NOMO-1 treated with dmso at 0.1 percent for 144 hours (cell line): ENCODE data around the gene A2M.
"Not testable (repeated sequence)": the region's sequence is repeated elsewhere in the genome, so short reads cannot be mapped to it uniquely, and the experiment has no call there.

Source experiments
- DNase-seq: peaks from one replicate; lab custom pipeline; 2025; ENCODE audit not compliant: unreplicated experiment; lab: John Stamatoyannopoulos, UW

The A2M gene

DNA sequence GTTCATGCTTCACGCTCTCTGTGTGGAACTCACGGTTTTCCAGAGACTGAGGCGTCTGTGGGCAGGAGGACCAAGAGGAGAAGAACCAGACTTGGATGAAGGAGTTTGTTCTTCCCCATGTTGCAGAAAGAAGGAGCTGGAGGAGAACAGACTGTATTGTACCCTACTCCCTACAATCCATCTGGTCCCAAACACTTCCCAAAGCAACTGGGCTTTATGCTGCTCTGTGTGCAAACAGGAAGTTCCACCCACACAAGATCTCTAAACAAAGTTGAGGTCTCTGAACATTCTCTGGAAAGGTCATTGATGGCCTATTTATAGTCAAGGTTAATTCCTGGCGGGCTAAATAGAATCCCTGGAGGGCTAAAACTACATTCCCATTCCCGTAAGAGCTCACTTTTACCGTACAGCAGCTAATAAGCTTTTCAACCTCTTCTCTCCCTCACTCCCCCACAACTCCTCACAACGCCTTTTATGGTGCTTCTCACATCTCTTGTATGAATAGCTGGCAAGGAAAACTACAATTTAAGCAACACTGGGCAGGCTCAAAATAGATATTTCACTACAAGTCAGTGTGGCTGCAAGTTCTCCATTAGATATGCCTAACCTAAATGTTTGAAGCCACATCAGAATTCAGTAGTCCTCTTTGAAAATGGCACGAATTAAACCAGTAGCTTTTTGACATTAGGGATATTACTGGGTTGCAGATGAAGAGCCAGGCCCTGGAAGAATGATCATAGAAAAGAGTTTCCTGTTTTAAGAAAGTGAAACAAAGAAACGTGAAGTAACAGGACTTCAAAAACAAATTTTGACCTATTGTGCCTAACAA, at the start of gene A2M:
TSS of gene A2M (minus strand) at position 189 of the 829 bp plus-strand sequence. CDS start at position 119, 70 bp downstream.
- DNase-seq = no peak

GRCh38 chr12:9163392-9163791, 47.7 kb upstream of the A2M start:
- DNase-seq = no peak

- DNase-seq = no peak
Measured at GRCh38 chr12:9156119-9156518, 40.4 kb upstream of the A2M start.

GRCh38 chr12:9149372-9149771, 33.7 kb upstream of the A2M start:
- DNase-seq = no peak

DNA sequence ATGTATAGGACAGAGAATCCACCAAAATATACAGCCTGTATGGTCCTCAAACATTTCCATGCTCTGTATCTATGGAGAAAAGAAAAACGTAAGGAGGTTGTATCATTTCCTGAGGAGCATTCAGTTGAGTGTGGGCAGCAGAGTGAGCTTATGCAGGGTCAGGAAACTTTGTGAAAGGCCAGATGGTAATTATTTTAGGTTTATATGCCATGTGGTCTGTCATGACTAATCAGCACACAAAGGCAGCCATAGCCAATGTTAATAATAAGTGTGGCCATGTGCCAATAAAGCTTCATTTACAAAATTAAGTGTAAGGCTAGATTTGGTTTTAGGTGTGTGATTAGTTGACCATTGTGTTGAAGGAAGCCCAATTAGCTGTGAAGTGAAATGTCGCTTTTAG, 33.2 kb upstream of the A2M start:
- no peak for DNase-seq

DNA sequence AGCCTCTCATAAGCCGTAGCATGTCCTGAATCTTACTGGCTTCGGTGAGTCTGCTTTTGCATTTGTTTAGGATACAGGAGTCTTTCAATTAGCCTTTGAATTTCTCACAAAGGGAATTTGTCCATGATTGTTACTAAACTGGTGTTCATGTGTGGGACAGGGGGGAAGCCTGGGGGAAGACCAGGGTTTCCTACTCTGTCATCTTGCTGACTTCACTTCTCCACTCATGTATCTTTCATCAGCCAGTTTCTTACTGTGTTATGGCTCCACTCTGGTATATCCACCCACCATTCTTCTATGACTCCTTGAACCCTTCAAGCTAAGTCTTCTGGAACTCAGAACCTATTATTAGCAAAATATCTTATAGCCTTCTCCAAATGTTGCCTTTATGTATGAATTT, 31.7 kb upstream of the A2M start:
- no peak for DNase-seq

DNA sequence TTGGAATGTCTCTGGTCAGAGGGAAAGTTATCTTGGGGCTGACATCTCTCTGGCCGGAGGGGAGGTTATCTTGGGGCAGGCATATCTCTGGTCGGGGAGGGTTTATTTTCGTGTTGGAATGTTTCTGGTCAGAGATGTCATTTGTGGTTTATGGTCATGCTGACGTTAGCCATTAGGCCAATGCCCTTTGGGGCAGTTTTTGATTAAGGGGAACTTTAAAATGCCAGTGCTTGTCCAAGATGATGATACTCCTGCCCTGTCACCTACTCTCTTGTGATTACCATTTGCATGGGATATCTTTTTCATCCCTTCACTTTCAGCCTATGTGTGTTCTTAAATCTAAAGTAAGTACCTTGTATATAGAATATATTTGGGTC, 29.0 kb upstream of the A2M start:
- no peak for DNase-seq

- no peak for DNase-seq
Measured at GRCh38 chr12:9143929-9144729, 28.4 kb upstream of the A2M start.

DNA sequence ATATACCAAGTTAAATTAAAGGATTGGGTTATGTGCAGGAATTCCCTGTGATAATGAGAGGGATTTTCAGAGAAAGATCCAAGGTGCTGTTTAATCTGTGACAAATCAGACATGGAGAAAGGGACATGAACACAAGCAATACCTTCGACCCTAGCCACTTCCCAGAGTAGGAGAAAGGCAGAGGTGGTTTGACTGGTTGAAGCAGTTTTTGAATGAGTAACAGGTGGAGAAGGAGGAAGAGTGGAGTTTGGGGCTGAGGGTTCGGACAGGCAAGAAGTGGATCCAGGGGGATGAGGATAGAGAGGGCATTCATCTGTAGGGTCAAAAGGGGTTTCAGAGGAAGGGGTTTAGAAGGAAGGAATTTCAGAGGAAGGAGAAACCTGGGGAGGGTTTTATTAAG, 27.4 kb upstream of the A2M start:
- no peak for DNase-seq

- not testable (repeated sequence) for DNase-seq
Measured at GRCh38 chr12:9139588-9140290, 24.0 kb upstream of the A2M start.

GRCh38 chr12:9135903-9136310, 20.2 kb upstream of the A2M start:
- no peak for DNase-seq

DNA sequence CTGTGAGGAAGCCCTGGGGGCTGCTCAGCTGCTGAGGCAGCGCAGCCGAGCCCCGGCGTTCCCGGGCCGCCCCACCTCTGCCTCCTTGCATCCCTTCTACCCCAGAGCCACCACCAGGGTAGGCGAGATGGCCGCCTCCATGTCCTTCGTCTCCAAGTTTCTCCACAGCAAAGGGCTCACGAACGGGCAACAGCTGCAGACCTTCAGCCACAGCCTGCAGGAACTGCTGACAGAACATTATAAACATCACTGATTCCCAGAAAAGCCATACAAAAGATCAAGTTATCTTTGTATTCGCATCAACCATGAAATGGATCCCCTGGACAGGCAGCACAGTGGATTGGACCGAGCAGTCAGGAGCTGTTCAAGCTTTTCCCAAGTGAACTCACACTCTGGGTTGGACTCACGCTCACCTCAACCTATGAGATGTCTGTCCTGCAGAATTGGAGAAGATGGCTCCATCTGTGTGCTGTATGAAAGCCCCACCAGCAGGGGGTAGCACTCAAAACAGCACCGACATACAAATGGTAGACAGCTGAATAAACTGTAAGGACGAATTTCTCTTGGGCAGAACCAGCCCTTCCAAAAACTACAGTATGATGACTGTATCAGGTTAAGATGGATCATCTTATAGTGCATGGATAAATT, 19.4 kb upstream of the A2M start:
- no peak for DNase-seq

DNA sequence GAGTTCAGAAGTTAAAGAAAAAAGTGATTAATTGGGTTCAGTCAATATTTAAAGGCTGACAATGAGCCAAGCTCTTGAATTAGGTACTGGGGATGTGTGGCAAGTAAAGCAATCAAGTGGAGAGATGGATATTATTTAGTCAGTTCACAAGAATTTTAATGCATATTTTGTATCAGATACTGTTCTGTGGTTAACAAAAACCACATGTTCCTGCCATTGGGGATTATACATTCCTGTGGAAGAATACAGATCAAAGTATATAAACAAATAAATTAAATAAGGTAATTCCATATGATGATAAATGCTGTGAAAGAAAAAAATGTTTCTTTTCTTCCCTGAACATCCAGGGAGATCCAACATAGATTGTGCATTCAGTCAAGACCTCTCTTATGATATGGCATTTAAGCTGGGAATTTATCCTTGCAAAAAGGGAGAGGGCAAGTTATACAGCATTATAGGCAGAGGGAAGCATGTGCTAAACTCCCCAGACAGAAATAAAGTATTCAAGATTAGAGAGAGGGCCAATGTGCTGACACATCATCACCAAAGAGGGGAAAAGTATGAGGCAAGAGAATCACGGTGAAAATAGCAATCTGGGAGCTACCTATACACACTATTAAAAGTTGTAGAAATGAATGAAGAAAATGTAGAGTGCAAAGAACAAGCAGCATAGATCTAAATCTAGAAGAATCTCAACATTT, 17.6 kb upstream of the A2M start:
- no peak for DNase-seq

DNA sequence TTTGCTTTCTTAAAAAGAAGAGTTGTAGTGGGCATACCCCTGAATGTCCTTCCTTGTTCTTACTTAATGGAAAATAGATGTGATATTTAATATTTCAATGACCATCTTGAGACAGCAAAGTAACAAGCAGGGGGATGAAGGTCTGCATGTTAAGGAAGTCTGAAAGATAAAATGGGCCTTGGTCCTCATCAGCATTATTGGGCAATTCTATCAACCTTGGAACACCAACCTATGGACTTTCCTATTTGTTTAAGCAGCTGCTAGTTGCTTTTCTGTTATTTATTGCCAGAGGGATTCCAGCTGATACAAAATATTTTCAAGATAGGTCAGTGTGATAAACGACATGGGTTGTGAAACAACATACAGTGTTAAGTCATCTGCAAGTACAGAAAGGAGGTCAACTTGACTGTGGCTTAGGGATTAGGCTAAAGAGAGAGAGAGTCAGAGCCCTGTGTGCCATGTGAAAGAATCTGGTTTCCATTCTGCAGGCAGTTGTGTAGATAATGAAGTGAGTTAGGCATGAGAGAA, 16.4 kb upstream of the A2M start:
- no peak for DNase-seq

- DNase-seq = no peak
Measured at GRCh38 chr12:9130244-9130643, 14.5 kb upstream of the A2M start.

DNA sequence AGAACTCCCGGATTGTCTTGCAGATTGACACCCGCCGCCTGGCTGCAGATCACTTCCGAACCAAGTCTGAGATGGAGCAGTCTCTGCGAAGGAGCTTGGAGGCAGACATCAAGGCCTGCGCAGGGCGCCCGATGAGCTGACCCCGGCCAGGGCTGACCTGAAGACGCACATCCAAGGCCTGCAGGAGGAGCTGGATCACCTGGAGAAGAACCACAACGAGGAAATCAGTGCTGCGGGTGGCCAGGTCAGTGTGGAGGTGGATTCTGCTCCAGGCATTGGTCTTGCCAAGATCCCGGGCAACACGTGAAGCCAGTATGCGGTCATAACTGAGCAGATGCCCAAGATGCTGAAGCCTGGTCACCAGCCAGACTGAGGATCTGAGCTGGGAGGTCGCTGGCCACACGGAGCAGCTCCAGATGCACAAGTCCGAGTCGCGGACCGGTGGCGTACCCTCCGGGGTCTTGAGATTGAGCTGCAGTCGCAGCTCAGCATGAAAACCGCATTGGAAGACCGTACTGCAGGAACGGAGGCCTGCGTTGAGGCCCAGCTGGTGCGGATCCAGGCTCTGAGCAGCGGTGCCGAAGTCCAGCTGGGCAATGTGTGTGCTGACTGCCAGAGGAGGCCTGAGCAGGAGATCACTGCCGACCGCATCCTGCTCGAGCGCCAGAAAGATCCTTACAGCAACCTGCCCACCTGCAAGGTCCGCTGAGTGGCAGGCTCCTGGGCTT, 12.4 kb upstream of the A2M start:
- DNase-seq = no peak

DNA sequence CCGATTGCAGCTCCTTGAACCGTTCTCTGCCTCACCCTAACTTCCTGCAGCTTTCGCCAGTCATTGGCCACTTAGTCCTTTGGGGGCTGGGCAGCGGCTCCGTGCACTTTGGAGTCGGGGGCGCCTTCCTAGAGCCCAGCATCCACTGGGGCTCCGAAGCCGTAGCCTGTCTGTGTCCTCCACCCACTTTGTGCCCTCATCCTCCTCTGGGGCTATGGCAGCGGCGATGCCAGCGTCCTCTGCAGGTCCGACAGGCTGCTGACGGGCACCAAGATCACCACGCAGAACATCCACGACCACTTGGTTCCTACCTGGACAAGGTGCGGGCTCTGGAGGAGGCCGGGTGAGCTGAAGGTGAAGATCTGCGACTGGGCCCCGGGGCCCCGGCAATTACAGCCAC, 11.8 kb upstream of the A2M start:
- DNase-seq = no peak

GRCh38 chr12:9124383-9125031, 8.8 kb upstream of the A2M start:
- DNase-seq = no peak

DNA sequence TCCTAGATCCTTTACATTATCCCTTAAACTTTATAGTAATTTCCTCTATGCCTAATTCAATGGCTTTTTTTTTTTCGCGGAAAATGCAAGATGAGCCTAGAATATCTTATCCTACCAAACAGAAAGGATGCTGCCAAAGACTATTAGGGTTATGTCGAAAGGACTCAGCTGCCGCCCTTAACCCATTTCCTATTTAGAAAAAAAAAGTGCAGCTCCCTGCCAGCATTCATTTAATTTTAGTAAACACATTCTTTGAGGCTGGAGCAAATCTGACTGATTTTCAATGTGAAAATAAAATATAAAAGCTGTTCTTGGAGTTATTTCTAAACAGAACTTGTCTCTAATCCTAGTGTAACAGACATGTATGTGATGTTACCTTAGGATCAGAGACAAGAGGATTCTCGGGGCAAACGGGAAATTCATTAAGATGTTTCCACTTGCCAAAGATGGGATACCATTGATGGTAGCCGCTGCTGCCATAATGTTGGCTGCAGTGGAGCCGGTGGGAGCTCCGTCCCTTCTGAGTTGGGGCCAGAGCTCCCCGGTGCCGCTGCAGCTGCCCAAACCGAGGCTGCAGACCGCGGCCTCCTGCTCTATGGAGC, 8.2 kb upstream of the A2M start:
- no peak for DNase-seq
